Measurements from ENCODE around the gene APLP2. TPM values are rescaled to one million over a fixed set of nuclear protein-coding genes. Genes with fewer than 3 reads are reported as not detected.
"Not testable (repeated sequence)": the region's sequence is repeated elsewhere in the genome, so short reads cannot be mapped to it uniquely, and the experiment has no call there.

Gene APLP2
- total RNA-seq, 1 donor from 2014 or later = 374 TPM

DNA sequence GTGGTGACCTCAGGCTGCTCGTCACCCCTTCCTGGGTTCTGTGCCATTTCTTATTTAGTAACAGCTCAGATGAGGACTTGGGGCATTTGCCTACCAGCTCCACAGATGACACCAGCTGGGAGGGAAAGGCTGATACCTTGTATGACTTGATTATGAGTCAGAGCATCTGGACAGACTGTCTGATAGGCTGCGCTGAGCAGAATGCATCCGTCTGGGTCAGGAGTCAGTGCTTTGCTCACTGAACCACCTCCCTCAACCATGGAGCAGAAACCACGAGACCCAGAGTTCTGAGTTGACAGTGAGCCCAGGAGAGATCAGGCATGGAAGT, 96.7 kb downstream of the APLP2 start:
- no peak for DNase-seq (ENCODE audit: low spot score, unreplicated experiment)
- peaks cover 3% of the 10 kb centered on the region for H3K27me3 Mint-ChIP-seq
- H3K4me3 Mint-ChIP-seq (ENCODE audit: low read depth) = no peak overlapping the region
- TF ChIP-seq CTCF (IDR thresholded peaks at IDR 0.05; ENCODE audit: unreplicated experiment) = no peak
- H3K27ac Mint-ChIP-seq = no peak overlapping the region
- H3K9me3 Mint-ChIP-seq (ENCODE audit: low read depth) = no peaks in the 10 kb centered on the region
- H3K36me3 Mint-ChIP-seq (ENCODE audit: insufficient read depth) = no peaks in the 10 kb centered on the region
- H3K4me1 Mint-ChIP-seq (ENCODE audit: low read depth) = peaks cover 4% of the 10 kb centered on the region

DNA sequence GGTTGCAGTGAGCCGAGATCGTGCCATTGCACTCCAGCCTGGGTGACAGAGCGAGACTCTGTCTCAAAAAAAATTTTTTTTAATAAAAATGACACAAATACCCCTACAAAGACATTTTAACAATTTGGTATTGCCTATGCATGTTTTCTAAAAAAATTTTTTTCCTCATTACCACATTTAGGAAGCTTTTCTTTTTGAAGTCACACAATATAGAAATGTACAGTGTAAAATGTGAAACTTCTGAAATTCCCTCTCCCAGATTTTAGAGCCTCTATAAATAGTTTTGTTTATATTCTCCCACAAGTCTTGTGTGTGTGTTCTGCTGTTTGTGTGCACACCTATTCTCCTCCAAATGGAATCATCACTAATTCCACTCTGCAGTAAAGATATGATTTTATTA, 97.5 kb downstream of the APLP2 start:
- DNase-seq (ENCODE audit: low spot score, unreplicated experiment) = no peak
- Mint-ChIP-seq H3K9me3 (ENCODE audit: low read depth) (no peaks in the 10 kb centered on the region), H3K36me3 (ENCODE audit: insufficient read depth) (no peaks in the 10 kb centered on the region), H3K27ac (peak overlapping the region; percentile 60), H3K4me1 (ENCODE audit: low read depth) (peaks cover 1% of the 10 kb centered on the region), H3K27me3 (no peaks in the 10 kb centered on the region), H3K4me3 (ENCODE audit: low read depth) (no peak overlapping the region)
- TF ChIP-seq CTCF (IDR thresholded peaks at IDR 0.05; ENCODE audit: unreplicated experiment) = no peak

DNA sequence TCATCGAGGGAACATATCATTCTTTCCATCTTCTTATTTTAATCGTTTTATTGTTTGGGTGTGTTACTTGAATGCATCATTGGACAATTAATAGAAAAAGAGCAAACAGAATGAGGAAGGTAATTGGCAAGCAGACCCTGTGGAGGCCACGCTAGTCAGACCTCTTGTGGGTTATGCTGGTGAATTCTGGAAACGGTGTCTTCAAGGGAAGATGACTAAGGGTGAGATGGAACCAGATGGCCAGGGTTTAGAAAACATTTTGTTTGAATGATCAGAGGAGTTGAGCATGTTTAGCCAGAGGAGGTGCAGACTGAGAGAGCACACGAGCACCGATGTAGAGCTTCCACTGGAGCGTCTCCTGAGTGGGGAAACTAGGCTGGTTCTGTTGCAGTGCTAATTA, 98.4 kb downstream of the APLP2 start:
- Mint-ChIP-seq H3K4me3 (ENCODE audit: low read depth) (no peak overlapping the region), H3K4me1 (ENCODE audit: low read depth) (peaks cover 1% of the 10 kb centered on the region), H3K27ac (no peak overlapping the region), H3K9me3 (ENCODE audit: low read depth) (no peaks in the 10 kb centered on the region), H3K27me3 (no peaks in the 10 kb centered on the region), H3K36me3 (ENCODE audit: insufficient read depth) (no peaks in the 10 kb centered on the region)
- TF ChIP-seq CTCF (IDR thresholded peaks at IDR 0.05; ENCODE audit: unreplicated experiment) = no peak
- no peak for DNase-seq (ENCODE audit: low spot score, unreplicated experiment)

DNA sequence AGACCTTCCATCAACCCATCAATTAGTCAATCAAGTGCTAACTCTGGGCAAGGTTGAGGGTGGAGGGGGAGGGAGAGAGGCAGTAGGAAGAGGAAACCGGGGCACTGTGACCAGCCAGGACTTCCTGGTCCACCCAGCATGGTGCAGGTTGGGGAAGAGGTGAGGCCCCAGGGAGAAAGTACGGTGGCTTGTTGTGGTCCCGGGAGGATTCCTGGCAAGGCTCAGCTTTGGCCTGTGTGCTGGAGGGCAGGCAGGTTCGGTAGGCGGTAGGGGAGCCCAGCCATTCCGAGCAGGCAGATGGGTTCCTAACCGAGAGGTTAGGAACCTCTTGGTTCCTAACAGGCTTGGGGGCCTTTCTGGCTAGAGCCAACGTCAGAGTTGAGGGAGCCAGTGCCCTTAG, 100.7 kb downstream of the APLP2 start:
- no peak overlapping the region for H3K4me3 Mint-ChIP-seq (ENCODE audit: low read depth)
- DNase-seq (ENCODE audit: low spot score, unreplicated experiment) = no peak
- TF ChIP-seq CTCF (IDR thresholded peaks at IDR 0.05; ENCODE audit: unreplicated experiment) = no peak
- peaks cover 7% of the 10 kb centered on the region for H3K36me3 Mint-ChIP-seq (ENCODE audit: insufficient read depth)
- H3K9me3 Mint-ChIP-seq (ENCODE audit: low read depth) = no peaks in the 10 kb centered on the region
- H3K27me3 Mint-ChIP-seq = no peaks in the 10 kb centered on the region
- peaks cover 1% of the 10 kb centered on the region for H3K4me1 Mint-ChIP-seq (ENCODE audit: low read depth)
- H3K27ac Mint-ChIP-seq = no peak overlapping the region

DNA sequence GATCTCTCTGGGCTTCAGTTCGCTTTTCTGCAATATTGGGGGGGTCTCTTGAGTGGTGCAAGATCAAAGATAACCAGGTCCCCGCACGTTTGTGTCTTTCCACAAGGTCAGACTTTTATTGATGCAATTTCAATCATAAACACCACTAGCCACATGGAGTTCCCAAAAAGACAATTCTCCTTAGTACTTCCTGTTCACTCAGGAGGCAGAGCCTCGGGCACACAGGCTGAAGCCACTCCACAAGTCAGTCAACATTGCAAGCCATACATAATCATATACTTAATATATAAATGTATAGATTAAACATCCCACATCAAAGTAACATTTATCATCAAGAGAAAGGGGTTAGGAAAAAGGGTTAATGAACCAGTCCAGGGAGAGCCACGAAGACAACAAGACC, 101.8 kb downstream of the APLP2 start:
- H3K36me3 Mint-ChIP-seq (ENCODE audit: insufficient read depth) = peaks cover 9% of the 10 kb centered on the region
- no peak overlapping the region for H3K27ac Mint-ChIP-seq
- TF ChIP-seq CTCF (IDR thresholded peaks at IDR 0.05; ENCODE audit: unreplicated experiment) = no peak
- no peaks in the 10 kb centered on the region for H3K27me3 Mint-ChIP-seq
- H3K9me3 Mint-ChIP-seq (ENCODE audit: low read depth) = no peaks in the 10 kb centered on the region
- H3K4me1 Mint-ChIP-seq (ENCODE audit: low read depth) = peaks cover 1% of the 10 kb centered on the region
- no peak overlapping the region for H3K4me3 Mint-ChIP-seq (ENCODE audit: low read depth)
- DNase-seq (ENCODE audit: low spot score, unreplicated experiment) = no peak

GRCh38 chr11:130172001-130172400, 102.3 kb downstream of the APLP2 start:
- H3K27ac Mint-ChIP-seq; H3K4me3 Mint-ChIP-seq (ENCODE audit: low read depth); H3K4me1 Mint-ChIP-seq (ENCODE audit: low read depth); H3K9me3 Mint-ChIP-seq (ENCODE audit: low read depth); H3K27me3 Mint-ChIP-seq; DNase-seq (ENCODE audit: low spot score, unreplicated experiment); H3K36me3 Mint-ChIP-seq (ENCODE audit: insufficient read depth): not testable (repeated sequence)
